Astrocyte (in vitro differentiated cells and primary cell): ENCODE results near the gene COPS2. TPM values are rescaled to one million over a fixed set of nuclear protein-coding genes. Genes with fewer than 3 reads are reported as not detected.
A peak's percentile ranks its signal among the peaks of the same experiment; 100 is the strongest.

Experiments used
- DNase-seq: peaks from one replicate; pipeline ENCODE4 v3.0.0-alpha.2; 2010; ENCODE audit warnings: low read depth
- FAIRE-seq: peaks from 2 replicates; lab custom pipeline; 2011; peaks lifted over from hg19 to GRCh38; lab: Jason Lieb, UNC
- H2AFZ ChIP-seq: 2 replicates; pipeline ENCODE4 v1.6.0; 2012; ENCODE audit warnings: low read depth, low read length, inconsistent platforms
- H3K27ac ChIP-seq: 2 replicates; pipeline ENCODE4 v1.5.1; 2011; ENCODE audit warnings: low read depth, low read length, inconsistent platforms
- H3K27me3 ChIP-seq: 2 replicates; pipeline ENCODE4 v1.6.0; 2011; ENCODE audit warnings: low read length, inconsistent platforms; ENCODE audit not compliant: insufficient read depth
- H3K36me3 ChIP-seq: 2 replicates; pipeline ENCODE4 v1.5.1; 2011; ENCODE audit warnings: low read length, inconsistent platforms; ENCODE audit not compliant: insufficient read depth
- H3K4me1 ChIP-seq: 2 replicates; pipeline ENCODE4 v1.5.1; 2011; ENCODE audit warnings: low read length, inconsistent platforms; ENCODE audit not compliant: insufficient read depth
- H3K4me2 ChIP-seq: 2 replicates; pipeline ENCODE4 v1.6.0; 2012; ENCODE audit warnings: low read length, inconsistent platforms
- H3K4me3 ChIP-seq: 2 replicates; pipeline ENCODE4 v1.5.1; 2011; ENCODE audit warnings: low read depth, mild to moderate bottlenecking, low read length, inconsistent platforms; ENCODE audit not compliant: insufficient read depth
- H3K79me2 ChIP-seq: 2 replicates; pipeline ENCODE4 v1.6.0; 2012; ENCODE audit warnings: mild to moderate bottlenecking, low read length, inconsistent platforms; ENCODE audit not compliant: insufficient read depth
- H3K9ac ChIP-seq: 2 replicates; pipeline ENCODE4 v1.6.0; 2012; ENCODE audit warnings: mild to moderate bottlenecking, low read length, inconsistent platforms
- H3K9me3 ChIP-seq: 2 replicates; pipeline ENCODE4 v1.5.1; 2012; ENCODE audit warnings: low read depth, mild to moderate bottlenecking, low read length, inconsistent platforms; ENCODE audit not compliant: insufficient read depth
- H4K20me1 ChIP-seq: 2 replicates; pipeline ENCODE4 v1.6.0; 2012; ENCODE audit warnings: low read length, inconsistent platforms; ENCODE audit not compliant: insufficient read depth
- H3K27ac Mint-ChIP-seq: one replicate; pipeline ENCODE4 v1.8.0; 2021; ENCODE audit warnings: mild to moderate bottlenecking, mixed read lengths; ENCODE audit not compliant: unreplicated experiment
- H3K27me3 Mint-ChIP-seq: one replicate; pipeline ENCODE4 v1.8.0; 2021; ENCODE audit warnings: low read depth, mixed read lengths; ENCODE audit not compliant: unreplicated experiment
- H3K36me3 Mint-ChIP-seq: one replicate; pipeline ENCODE4 v1.8.0; 2021; ENCODE audit warnings: low read depth, mixed read lengths; ENCODE audit not compliant: unreplicated experiment
- H3K4me1 Mint-ChIP-seq: one replicate; pipeline ENCODE4 v1.8.0; 2021; ENCODE audit warnings: low read depth, mixed read lengths; ENCODE audit not compliant: unreplicated experiment
- H3K4me3 Mint-ChIP-seq: one replicate; pipeline ENCODE4 v1.8.0; 2021; ENCODE audit warnings: mild to moderate bottlenecking, moderate library complexity, mixed read lengths; ENCODE audit not compliant: unreplicated experiment
- H3K9me3 Mint-ChIP-seq: one replicate; pipeline ENCODE4 v1.8.0; 2021; ENCODE audit warnings: mild to moderate bottlenecking, mixed read lengths; ENCODE audit not compliant: unreplicated experiment
- EZH2 ChIP-seq: IDR thresholded peaks from 2 replicates; pipeline ENCODE4 v1.6.1; 2012; ENCODE audit warnings: mild to moderate bottlenecking, low read length, inconsistent platforms; ENCODE audit not compliant: insufficient read depth
- total RNA-seq: library from RNA; stranded (reverse); gene quantifications from 2 replicates; pipeline ENCODE4 v1.2.1, GENCODE V29; 2021
- TF ChIP-seq, protein P1 (sequence below): IDR thresholded peaks from 2 replicates; pipeline ENCODE4 v1.5.1; 2011; ENCODE audit warnings: low read depth, mild to moderate bottlenecking, inconsistent platforms, low read length, moderate library complexity; ENCODE audit not compliant: insufficient read depth

COPS2 gene
- total RNA-seq, 1 donor from 2014 or later = 94.3 TPM

DNA sequence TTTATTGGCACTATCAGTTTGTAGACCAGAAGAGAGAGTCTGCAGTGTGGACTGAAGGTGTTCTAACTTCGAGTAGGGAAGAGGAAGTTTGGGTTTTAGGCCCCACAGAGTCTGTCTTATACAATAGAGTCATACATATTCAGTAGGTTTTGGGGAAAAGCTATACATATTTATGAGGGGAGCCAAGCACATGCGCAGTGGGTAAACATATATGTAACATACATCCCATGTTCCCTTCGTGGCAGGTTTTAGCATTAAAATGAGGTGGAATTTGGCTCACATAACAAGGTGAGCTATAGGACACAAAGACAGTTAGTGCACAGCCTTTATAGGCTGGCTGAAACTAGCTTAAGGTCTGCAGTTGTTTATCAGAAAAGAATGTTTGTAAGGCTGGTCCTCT, 19.5 kb upstream of the COPS2 start:
- Mint-ChIP-seq H3K27me3 (no peaks in the 10 kb centered on the region), H3K27ac (no peak overlapping the region), H3K36me3 (peaks cover 3% of the 10 kb centered on the region), H3K4me3 (no peak overlapping the region), H3K4me1 (peaks cover 7% of the 10 kb centered on the region), H3K9me3 (peaks cover 3% of the 10 kb centered on the region)
- TF ChIP-seq, protein P1, sequence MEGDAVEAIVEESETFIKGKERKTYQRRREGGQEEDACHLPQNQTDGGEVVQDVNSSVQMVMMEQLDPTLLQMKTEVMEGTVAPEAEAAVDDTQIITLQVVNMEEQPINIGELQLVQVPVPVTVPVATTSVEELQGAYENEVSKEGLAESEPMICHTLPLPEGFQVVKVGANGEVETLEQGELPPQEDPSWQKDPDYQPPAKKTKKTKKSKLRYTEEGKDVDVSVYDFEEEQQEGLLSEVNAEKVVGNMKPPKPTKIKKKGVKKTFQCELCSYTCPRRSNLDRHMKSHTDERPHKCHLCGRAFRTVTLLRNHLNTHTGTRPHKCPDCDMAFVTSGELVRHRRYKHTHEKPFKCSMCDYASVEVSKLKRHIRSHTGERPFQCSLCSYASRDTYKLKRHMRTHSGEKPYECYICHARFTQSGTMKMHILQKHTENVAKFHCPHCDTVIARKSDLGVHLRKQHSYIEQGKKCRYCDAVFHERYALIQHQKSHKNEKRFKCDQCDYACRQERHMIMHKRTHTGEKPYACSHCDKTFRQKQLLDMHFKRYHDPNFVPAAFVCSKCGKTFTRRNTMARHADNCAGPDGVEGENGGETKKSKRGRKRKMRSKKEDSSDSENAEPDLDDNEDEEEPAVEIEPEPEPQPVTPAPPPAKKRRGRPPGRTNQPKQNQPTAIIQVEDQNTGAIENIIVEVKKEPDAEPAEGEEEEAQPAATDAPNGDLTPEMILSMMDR = no peak
- no peak for TF ChIP-seq EZH2
- Histone ChIP-seq H3K4me2 (no peak overlapping the region), H3K27me3 (no peaks in the 10 kb centered on the region), H4K20me1 (peaks cover 9% of the 10 kb centered on the region), H3K9ac (no peak overlapping the region), H3K9me3 (no peaks in the 10 kb centered on the region), H3K27ac (no peak overlapping the region), H3K4me1 (peaks cover 3% of the 10 kb centered on the region), H3K79me2 (peaks cover 54% of the 10 kb centered on the region), H3K36me3 (no peaks in the 10 kb centered on the region), H3K4me3 (no peak overlapping the region), H2AFZ (no peak overlapping the region)
- no peak for FAIRE-seq
- DNase-seq = no peak

GRCh38 chr15:49171790-49172189, 16.4 kb upstream of the COPS2 start:
- no peaks in the 10 kb centered on the region for H4K20me1 ChIP-seq
- Mint-ChIP-seq H3K27me3 (no peaks in the 10 kb centered on the region), H3K36me3 (peaks cover 3% of the 10 kb centered on the region), H3K4me3 (peak overlapping the region; percentile 89), H3K4me1 (peaks cover 5% of the 10 kb centered on the region), H3K9me3 (peaks cover 3% of the 10 kb centered on the region), H3K27ac (no peak overlapping the region)
- no peak overlapping the region for H3K9ac ChIP-seq
- TF ChIP-seq EZH2 = no peak
- TF ChIP-seq, protein P1 = no peak
- H3K4me3 ChIP-seq = no peak overlapping the region
- no peak for FAIRE-seq
- no peak for DNase-seq
- no peak overlapping the region for H3K4me2 ChIP-seq
- no peak overlapping the region for H3K27ac ChIP-seq
- H3K27me3 ChIP-seq = no peaks in the 10 kb centered on the region
- H3K9me3 ChIP-seq = no peaks in the 10 kb centered on the region
- H3K36me3 ChIP-seq = no peaks in the 10 kb centered on the region
- H3K4me1 ChIP-seq = peaks cover 6% of the 10 kb centered on the region
- H2AFZ ChIP-seq = no peak overlapping the region
- peaks cover 47% of the 10 kb centered on the region for H3K79me2 ChIP-seq

GRCh38 chr15:49169880-49170597, 14.6 kb upstream of the COPS2 start, which contains the start of gene GALK2:
Gene GALK2, plus strand, starts transcription at chr15:49170247. Its CDS starts 76 bp downstream, at chr15:49170323.
- Mint-ChIP-seq H3K27me3 (no peaks in the 10 kb centered on the region), H3K36me3 (no peaks in the 10 kb centered on the region), H3K9me3 (no peaks in the 10 kb centered on the region), H3K4me1 (peaks cover 5% of the 10 kb centered on the region), H3K4me3 (peak within 1 kb of the TSS; percentile 89), H3K27ac (peak within 1 kb of the TSS; percentile 92)
- Histone ChIP-seq H3K36me3 (no peaks in the 10 kb centered on the region), H3K4me3 (peak within 1 kb of the TSS; percentile 97), H2AFZ (peak within 1 kb of the TSS; percentile 97), H3K9ac (peak within 1 kb of the TSS; percentile 92), H3K27ac (peak within 1 kb of the TSS; percentile 83), H3K4me1 (peaks cover 6% of the 10 kb centered on the region), H3K9me3 (no peaks in the 10 kb centered on the region), H3K27me3 (no peaks in the 10 kb centered on the region), H3K79me2 (peaks cover 38% of the 10 kb centered on the region), H4K20me1 (no peaks in the 10 kb centered on the region), H3K4me2 (peak within 1 kb of the TSS; percentile 92)
- FAIRE-seq (no peak), DNase-seq (peak; percentile 75)
- TF ChIP-seq, protein P1 = no peak
- TF ChIP-seq EZH2 = no peak
